SK-N-SH (cell line): ENCODE results near the gene SHTN1. TPM values are rescaled to one million over a fixed set of nuclear protein-coding genes. Genes with fewer than 3 reads are reported as not detected.

Source experiments
- CTCF ChIA-PET: fragments of 300-600, 350-600 bp; formaldehyde crosslinking; extraction: SDS; loops from one replicate; lab custom pipeline; 2021; lab: Yijun Ruan, JAX
- POLR2A ChIA-PET: fragments of 350-600 bp; sonication (Branson Sonifier 250); formaldehyde crosslinking; extraction: SDS; loops from one replicate; lab custom pipeline; 2020; ENCODE audit warnings: antibody characterized with exemption, inconsistent platforms; lab: Yijun Ruan, JAX
- DNase-seq: peaks from one replicate; pipeline ENCODE4 v3.0.0; 2012
- H2AFZ ChIP-seq: fragments of 200-600 bp; sonication (generic); 2 replicates; pipeline ENCODE4 v1.8.1; 2016; ENCODE audit warnings: antibody characterized with exemption, mild to moderate bottlenecking, low read depth
- H3F3A ChIP-seq: fragments of 200-600 bp; sonication (generic); replicated peaks from 2 replicates; pipeline ENCODE3; 2016; ENCODE audit warnings: antibody characterized with exemption, mild to moderate bottlenecking; ENCODE audit not compliant: insufficient read depth
- H3K27ac ChIP-seq, 2 experiments: fragments of 200-500 bp in 1 of 2; fragments of 200-600 bp in 1 of 2; sonication (Bioruptor generic) in 1 of 2; sonication (generic), shearing (Covaris generic) in 1 of 2; 2 replicates each; pipeline versions ENCODE4 v1.5.1 to v1.6.1; 2014 to 2016; ENCODE audit warnings: low read depth in 2 of 2, inconsistent platforms in 1 of 2, low read length in 1 of 2, mild to moderate bottlenecking in 1 of 2, mixed read lengths in 1 of 2
- H3K27me3 ChIP-seq: fragments of 200-600 bp; sonication (generic), shearing (Covaris generic); 2 replicates; pipeline ENCODE4 v1.6.1; 2016; ENCODE audit warnings: mixed run types; ENCODE audit not compliant: insufficient read depth
- H3K36me3 ChIP-seq, 2 experiments: fragments of 200-500 bp in 1 of 2; fragments of 200-600 bp in 1 of 2; sonication (Bioruptor generic) in 1 of 2; sonication (generic) in 1 of 2; replicated peaks in 1 of 2; 2 replicates each; pipeline versions ENCODE3 to v1.5.1; 2014 to 2016; ENCODE audit warnings: low read length in 1 of 2, mild to moderate bottlenecking in 1 of 2; ENCODE audit not compliant: insufficient read depth in 2 of 2, control insufficient read depth in 1 of 2
- H3K4me1 ChIP-seq, 2 experiments: fragments of 200-500 bp in 1 of 2; fragments of 200-600 bp in 1 of 2; sonication (Bioruptor generic) in 1 of 2; sonication (generic), shearing (Covaris generic) in 1 of 2; 2 replicates each; pipeline versions ENCODE4 v1.5.1 to v1.6.1; 2014 to 2016; ENCODE audit warnings: low read depth in 1 of 2, low read length in 1 of 2, mixed run types in 1 of 2; ENCODE audit not compliant: insufficient read depth in 2 of 2, control insufficient read depth in 1 of 2
- H3K4me2 ChIP-seq: fragments of 200-600 bp; sonication (generic), shearing (Covaris generic); 2 replicates; pipeline ENCODE4 v1.6.1; 2017; ENCODE audit warnings: mixed run types
- H3K4me3 ChIP-seq, 2 experiments: fragments of 200-500 bp in 1 of 2; fragments of 200-600 bp in 1 of 2; sonication (Bioruptor generic) in 1 of 2; sonication (generic), shearing (Covaris generic) in 1 of 2; 2 replicates each; pipeline versions ENCODE4 v1.5.1 to v1.8.1; 2014 to 2016; ENCODE audit warnings: low read depth in 2 of 2, inconsistent platforms in 1 of 2, low read length in 1 of 2, mild to moderate bottlenecking in 1 of 2, mixed read lengths in 1 of 2, moderate library complexity in 1 of 2
- H3K79me2 ChIP-seq: fragments of 200-600 bp; sonication (generic); 2 replicates; pipeline ENCODE4 v1.8.1; 2017; ENCODE audit warnings: mild to moderate bottlenecking; ENCODE audit not compliant: insufficient read depth
- H3K9ac ChIP-seq: fragments of 200-600 bp; sonication (generic); 2 replicates; pipeline ENCODE4 v1.6.1; 2017; ENCODE audit warnings: mixed run types
- H3K9me2 ChIP-seq: fragments of 200-600 bp; sonication (generic); 2 replicates; pipeline ENCODE4 v1.6.1; 2017; ENCODE audit warnings: mixed run types
- H3K9me3 ChIP-seq: fragments of 200-600 bp; sonication (generic); 2 replicates; pipeline ENCODE4 v1.6.1; 2017; ENCODE audit warnings: mixed run types, mild to moderate bottlenecking, moderate library complexity
- H4K20me1 ChIP-seq: fragments of 200-600 bp; sonication (generic); 2 replicates; pipeline ENCODE4 v1.6.1; 2017; ENCODE audit warnings: mild to moderate bottlenecking, mixed run types; ENCODE audit not compliant: insufficient read depth
- ELF1 ChIP-seq: IDR thresholded peaks from 2 replicates; pipeline ENCODE4 v1.4.0; 2012
- EZH2phosphoT487 ChIP-seq: fragments of 200-600 bp; sonication (generic); IDR thresholded peaks from 2 replicates; pipeline ENCODE4 v1.6.1; 2017; ENCODE audit warnings: low read depth, mixed run types, mild to moderate bottlenecking, antibody characterized with exemption, moderate library complexity, borderline replicate concordance
- FOXM1 ChIP-seq: IDR thresholded peaks from 2 replicates; pipeline ENCODE4 v1.4.0; 2012; ENCODE audit warnings: low read depth, mild to moderate bottlenecking
- GABPA ChIP-seq: IDR thresholded peaks from 2 replicates; pipeline ENCODE4 v1.4.0; 2012; ENCODE audit warnings: low read depth, mild to moderate bottlenecking
- GATA2 ChIP-seq: sonication (generic); formaldehyde crosslinking; IDR thresholded peaks from 2 replicates; pipeline ENCODE4 v1.5.0; 2020; ENCODE audit warnings: mild to moderate bottlenecking, missing genetic modification reagents
- MEF2A ChIP-seq: IDR thresholded peaks from 2 replicates; pipeline ENCODE4 v1.4.0; 2012; ENCODE audit warnings: low read depth, borderline replicate concordance
- NFIC ChIP-seq: IDR thresholded peaks from 2 replicates; pipeline ENCODE4 v1.4.0; 2012; ENCODE audit warnings: borderline replicate concordance
- RCOR1 ChIP-seq: fragments of 150-350 bp; IDR thresholded peaks from 2 replicates; pipeline ENCODE4 v1.6.1; 2017; ENCODE audit warnings: antibody characterized with exemption, low read length
- RXRA ChIP-seq: IDR thresholded peaks from 2 replicates; pipeline ENCODE4 v1.4.0; 2012; ENCODE audit warnings: low read depth, mild to moderate bottlenecking, borderline replicate concordance
- TCF12 ChIP-seq: IDR thresholded peaks from 2 replicates; pipeline ENCODE4 v1.4.0; 2012
- TEAD4 ChIP-seq: IDR thresholded peaks from 2 replicates; pipeline ENCODE4 v1.4.0; 2012; ENCODE audit warnings: mild to moderate bottlenecking, borderline replicate concordance; ENCODE audit not compliant: insufficient read depth
- YY1 ChIP-seq: IDR thresholded peaks from 2 replicates; pipeline ENCODE4 v1.4.0; 2012; ENCODE audit warnings: low read depth, mild to moderate bottlenecking
- WGBS: methylation state at CpG from one replicate; pipeline ENCODE4 v1.1.6; 2017; ENCODE audit warnings: low lambda C conversion rate; 5-methylcytosine and 5-hydroxymethylcytosine counted together
- polyA plus RNA-seq, 3 experiments: library from polyadenylated mRNA; depleted of rRNA; stranded (reverse); fragments of >200 nt; gene quantifications; 2 replicates each; pipeline ENCODE4 v1.2.3, GENCODE V29; 2012
- TF ChIP-seq, protein P1 (sequence below): fragments of 150-350 bp; IDR thresholded peaks from 2 replicates; pipeline ENCODE4 v1.6.1; 2017; ENCODE audit warnings: antibody characterized with exemption, low read length, low read depth, borderline replicate concordance
- TF ChIP-seq, protein P2 (sequence below): IDR thresholded peaks from 2 replicates; pipeline ENCODE4 v1.4.0; 2012; ENCODE audit warnings: low read depth
- TF ChIP-seq, protein P3 (sequence below): IDR thresholded peaks from 2 replicates; pipeline ENCODE4; 2012
- TF ChIP-seq, protein P4 (sequence below): IDR thresholded peaks from 2 replicates; pipeline ENCODE4 v1.6.1; 2012; ENCODE audit warnings: mild to moderate bottlenecking, low read depth, low read length, moderate library complexity

Gene SHTN1
- polyA plus RNA-seq, 1 of the 3 experiments (the other 2 are of a cell fraction), result 5.2 TPM

DNA sequence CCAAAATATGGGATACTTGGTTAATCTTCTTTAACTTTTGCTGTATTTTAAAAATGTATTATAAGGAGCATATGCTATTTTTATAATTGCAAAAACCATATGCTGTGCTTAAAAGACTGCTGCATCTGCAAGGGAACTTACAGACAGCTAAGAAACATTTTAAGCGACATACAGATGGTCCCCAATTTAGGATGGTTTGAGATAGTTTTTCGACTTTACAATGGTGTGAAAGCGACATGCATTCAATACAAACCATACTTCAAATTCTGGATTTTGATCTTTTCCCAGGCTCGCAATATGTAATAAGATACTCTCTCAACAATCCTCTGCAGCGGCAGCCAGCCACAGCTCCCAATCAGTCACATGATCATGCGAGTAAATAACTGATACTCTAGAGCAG is 73.2 kb downstream of the SHTN1 start:
- no peaks in the 10 kb centered on the region for H3K4me1 ChIP-seq
- H3K36me3 ChIP-seq, result peaks cover 0 to 39% of the 10 kb centered on the region in 2 experiments
- H3K9me3 ChIP-seq, result peaks cover 10% of the 10 kb centered on the region; the same call in 1 of the 2 replicates
- no peak for TF ChIP-seq FOXM1
- TF ChIP-seq TCF12, result no peak
- no peak for TF ChIP-seq EZH2phosphoT487
- no peak for TF ChIP-seq MEF2A
- TF ChIP-seq NFIC, result no peak
- TF ChIP-seq, protein P1, sequence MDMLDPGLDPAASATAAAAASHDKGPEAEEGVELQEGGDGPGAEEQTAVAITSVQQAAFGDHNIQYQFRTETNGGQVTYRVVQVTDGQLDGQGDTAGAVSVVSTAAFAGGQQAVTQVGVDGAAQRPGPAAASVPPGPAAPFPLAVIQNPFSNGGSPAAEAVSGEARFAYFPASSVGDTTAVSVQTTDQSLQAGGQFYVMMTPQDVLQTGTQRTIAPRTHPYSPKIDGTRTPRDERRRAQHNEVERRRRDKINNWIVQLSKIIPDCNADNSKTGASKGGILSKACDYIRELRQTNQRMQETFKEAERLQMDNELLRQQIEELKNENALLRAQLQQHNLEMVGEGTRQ, result no peak
- TF ChIP-seq, protein P2, sequence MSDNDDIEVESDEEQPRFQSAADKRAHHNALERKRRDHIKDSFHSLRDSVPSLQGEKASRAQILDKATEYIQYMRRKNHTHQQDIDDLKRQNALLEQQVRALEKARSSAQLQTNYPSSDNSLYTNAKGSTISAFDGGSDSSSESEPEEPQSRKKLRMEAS, result no peak
- TF ChIP-seq YY1, result no peak
- TF ChIP-seq, protein P3, sequence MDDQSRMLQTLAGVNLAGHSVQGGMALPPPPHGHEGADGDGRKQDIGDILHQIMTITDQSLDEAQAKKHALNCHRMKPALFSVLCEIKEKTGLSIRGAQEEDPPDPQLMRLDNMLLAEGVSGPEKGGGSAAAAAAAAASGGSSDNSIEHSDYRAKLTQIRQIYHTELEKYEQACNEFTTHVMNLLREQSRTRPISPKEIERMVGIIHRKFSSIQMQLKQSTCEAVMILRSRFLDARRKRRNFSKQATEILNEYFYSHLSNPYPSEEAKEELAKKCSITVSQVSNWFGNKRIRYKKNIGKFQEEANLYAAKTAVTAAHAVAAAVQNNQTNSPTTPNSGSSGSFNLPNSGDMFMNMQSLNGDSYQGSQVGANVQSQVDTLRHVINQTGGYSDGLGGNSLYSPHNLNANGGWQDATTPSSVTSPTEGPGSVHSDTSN, result no peak
- no peak for TF ChIP-seq TEAD4
- TF ChIP-seq RXRA, result no peak
- no peak for TF ChIP-seq ELF1
- TF ChIP-seq, protein P4, sequence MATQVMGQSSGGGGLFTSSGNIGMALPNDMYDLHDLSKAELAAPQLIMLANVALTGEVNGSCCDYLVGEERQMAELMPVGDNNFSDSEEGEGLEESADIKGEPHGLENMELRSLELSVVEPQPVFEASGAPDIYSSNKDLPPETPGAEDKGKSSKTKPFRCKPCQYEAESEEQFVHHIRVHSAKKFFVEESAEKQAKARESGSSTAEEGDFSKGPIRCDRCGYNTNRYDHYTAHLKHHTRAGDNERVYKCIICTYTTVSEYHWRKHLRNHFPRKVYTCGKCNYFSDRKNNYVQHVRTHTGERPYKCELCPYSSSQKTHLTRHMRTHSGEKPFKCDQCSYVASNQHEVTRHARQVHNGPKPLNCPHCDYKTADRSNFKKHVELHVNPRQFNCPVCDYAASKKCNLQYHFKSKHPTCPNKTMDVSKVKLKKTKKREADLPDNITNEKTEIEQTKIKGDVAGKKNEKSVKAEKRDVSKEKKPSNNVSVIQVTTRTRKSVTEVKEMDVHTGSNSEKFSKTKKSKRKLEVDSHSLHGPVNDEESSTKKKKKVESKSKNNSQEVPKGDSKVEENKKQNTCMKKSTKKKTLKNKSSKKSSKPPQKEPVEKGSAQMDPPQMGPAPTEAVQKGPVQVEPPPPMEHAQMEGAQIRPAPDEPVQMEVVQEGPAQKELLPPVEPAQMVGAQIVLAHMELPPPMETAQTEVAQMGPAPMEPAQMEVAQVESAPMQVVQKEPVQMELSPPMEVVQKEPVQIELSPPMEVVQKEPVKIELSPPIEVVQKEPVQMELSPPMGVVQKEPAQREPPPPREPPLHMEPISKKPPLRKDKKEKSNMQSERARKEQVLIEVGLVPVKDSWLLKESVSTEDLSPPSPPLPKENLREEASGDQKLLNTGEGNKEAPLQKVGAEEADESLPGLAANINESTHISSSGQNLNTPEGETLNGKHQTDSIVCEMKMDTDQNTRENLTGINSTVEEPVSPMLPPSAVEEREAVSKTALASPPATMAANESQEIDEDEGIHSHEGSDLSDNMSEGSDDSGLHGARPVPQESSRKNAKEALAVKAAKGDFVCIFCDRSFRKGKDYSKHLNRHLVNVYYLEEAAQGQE, result no peak
- TF ChIP-seq RCOR1, result no peak
- no peak for TF ChIP-seq GABPA
- TF ChIP-seq GATA2 (CRISPR knock-in tag), result no peak
- no peaks in the 10 kb centered on the region for H3K79me2 ChIP-seq
- WGBS, result 98% methylated on average over 6 of the region's 6 CpGs
- H3K4me3 ChIP-seq, result no peak overlapping the region
- no peaks in the 10 kb centered on the region for H4K20me1 ChIP-seq
- H3F3A ChIP-seq, result no peaks in the 10 kb centered on the region
- no peak overlapping the region for H3K4me2 ChIP-seq
- no peak overlapping the region for H3K27ac ChIP-seq
- no peak overlapping the region for H2AFZ ChIP-seq
- CTCF ChIA-PET, result interaction anchor here (1.4 kb wide), 1 partner anchor 237 kb away, joined by 5 read pairs; no protein-coding TSS in a partner anchor
- POLR2A ChIA-PET, result no interaction called here
- no peak overlapping the region for H3K9ac ChIP-seq
- DNase-seq, result no peak
- no peaks in the 10 kb centered on the region for H3K9me2 ChIP-seq
- no peaks in the 10 kb centered on the region for H3K27me3 ChIP-seq
